Activated naive CD4-positive, alpha-beta T cell treated with anti-CD3 and anti-CD28 coated beads, Interleukin-2, amount 50 U/mL, for 24 hours (primary cell): ENCODE results near the gene PACRG.

Experiments used
- H3K27ac Mint-ChIP-seq: one replicate; pipeline ENCODE4 v1.8.0; 2021; ENCODE audit warnings: mild to moderate bottlenecking, mixed read lengths
- H3K27me3 Mint-ChIP-seq: one replicate; pipeline ENCODE4 v1.8.0; 2021; ENCODE audit warnings: mixed read lengths
- H3K36me3 Mint-ChIP-seq: one replicate; pipeline ENCODE4 v1.8.0; 2021; ENCODE audit warnings: mixed read lengths
- H3K4me1 Mint-ChIP-seq: one replicate; pipeline ENCODE4 v1.8.0; 2021; ENCODE audit warnings: mixed read lengths
- H3K4me3 Mint-ChIP-seq: one replicate; pipeline ENCODE4 v1.8.0; 2021; ENCODE audit warnings: mild to moderate bottlenecking, mixed read lengths
- H3K9me3 Mint-ChIP-seq: one replicate; pipeline ENCODE4 v1.8.0; 2021; ENCODE audit warnings: mixed read lengths

The PACRG gene

DNA sequence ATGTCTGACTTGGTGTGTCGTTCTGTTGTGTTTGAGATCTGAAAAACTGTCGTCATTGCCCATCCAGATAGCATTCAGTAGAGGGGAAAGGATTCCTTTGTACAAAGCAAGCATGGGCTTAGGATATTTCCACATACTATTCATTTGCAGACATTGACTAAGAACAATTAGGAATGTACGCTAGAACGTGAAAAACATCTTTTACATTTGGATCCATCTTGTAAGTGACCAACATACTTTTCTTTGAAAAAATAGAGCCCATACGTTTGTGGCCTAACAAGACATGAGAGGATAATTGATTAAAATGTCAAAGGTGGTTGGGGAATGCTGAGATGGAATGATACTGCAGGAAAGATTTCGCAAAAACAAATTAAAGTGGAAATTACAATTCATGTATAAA is 461.0 kb downstream of the PACRG start:
- Mint-ChIP-seq H3K9me3 (no peaks in the 10 kb centered on the region), H3K27me3 (peaks cover 2% of the 10 kb centered on the region)

DNA sequence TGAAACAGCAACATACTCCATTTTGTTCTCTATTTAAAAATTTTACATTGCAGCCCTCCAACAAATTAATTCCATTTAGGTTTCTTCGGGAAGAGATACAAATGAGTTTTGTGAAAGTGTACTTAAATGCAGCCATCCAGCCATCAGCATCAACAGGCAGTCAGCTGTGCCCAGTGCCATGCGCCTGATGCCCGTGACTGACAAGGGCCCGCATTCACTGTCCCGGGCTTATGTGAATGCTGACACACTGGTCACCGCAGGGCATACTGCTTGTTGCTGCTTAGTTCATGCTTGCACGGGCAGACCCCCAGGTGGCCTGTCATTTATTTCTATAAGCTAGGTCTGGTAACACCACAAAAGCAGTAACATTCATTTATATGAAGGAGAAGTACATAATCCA is 461.8 kb downstream of the PACRG start:
- Mint-ChIP-seq H3K4me3 (no peak overlapping the region), H3K9me3 (no peaks in the 10 kb centered on the region), H3K27me3 (peaks cover 2% of the 10 kb centered on the region), H3K36me3 (no peaks in the 10 kb centered on the region), H3K27ac (no peak overlapping the region), H3K4me1 (no peaks in the 10 kb centered on the region)

More for the DNA sequence above, 461.0 kb downstream of the PACRG start:
- Mint-ChIP-seq H3K27ac (no peak overlapping the region), H3K4me3 (no peak overlapping the region), H3K4me1 (no peaks in the 10 kb centered on the region), H3K36me3 (no peaks in the 10 kb centered on the region)

DNA sequence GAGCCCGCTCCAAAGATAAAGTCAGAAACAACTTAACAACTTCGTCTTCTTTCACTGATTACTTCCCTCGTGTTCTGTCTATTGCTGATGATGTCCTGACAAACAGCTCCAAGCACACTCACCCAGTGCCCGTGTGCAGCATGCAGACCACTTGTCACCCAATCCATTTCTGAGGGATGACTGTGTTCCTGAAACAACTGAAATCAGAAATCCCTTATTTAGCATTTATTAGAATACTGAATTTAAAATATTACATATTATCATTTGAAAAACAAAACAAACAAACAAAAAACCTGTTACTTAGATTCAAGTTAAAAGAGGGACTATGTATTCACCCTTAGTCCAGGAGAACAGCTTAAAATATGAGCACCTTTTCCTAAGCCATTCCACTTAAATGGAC is 463.0 kb downstream of the PACRG start:
- no peak overlapping the region for H3K4me3 Mint-ChIP-seq
- no peak overlapping the region for H3K27ac Mint-ChIP-seq
- H3K4me1 Mint-ChIP-seq: no peaks in the 10 kb centered on the region

DNA sequence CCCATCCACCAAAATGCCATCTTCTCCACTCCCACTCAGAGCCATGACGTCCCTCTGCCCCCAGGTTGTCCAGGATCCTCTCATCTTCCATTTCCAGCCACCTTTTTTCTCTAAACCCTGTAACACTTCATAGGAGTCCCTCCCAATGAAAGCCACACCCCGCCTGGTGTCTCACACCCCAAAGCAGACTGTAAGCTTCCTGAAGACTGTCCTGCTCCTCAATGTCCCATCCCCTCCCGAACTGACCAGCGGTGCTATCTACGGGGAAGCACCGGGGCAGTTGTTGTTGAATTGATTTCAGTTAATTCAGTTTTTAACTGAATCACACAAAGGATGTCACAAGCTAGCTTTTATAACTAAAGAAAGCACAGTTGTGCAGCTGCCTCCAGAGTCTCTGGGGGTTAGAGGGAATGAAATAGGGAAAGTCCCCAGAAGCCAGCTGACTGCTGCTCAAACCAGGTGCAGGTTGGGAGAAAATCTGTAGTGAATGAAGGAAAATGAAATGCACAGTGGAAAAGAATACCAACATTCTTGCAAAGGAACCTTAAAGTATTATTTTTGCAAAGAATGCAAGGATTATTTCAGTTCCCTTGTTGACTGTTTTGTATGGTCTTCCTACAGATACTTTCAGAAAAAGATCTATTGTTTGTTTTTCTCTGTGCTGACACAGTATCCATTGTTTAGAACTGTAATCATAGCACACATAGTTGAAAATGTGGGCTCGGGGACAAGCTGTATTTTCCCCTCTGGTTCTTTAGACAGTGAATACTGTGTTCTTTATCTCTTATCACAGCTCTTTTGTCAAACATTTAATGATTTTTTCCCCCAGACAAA is 464.1 kb downstream of the PACRG start:
- Mint-ChIP-seq H3K36me3 (no peaks in the 10 kb centered on the region), H3K4me1 (no peaks in the 10 kb centered on the region), H3K27ac (no peak overlapping the region), H3K4me3 (no peak overlapping the region), H3K27me3 (peaks cover 2% of the 10 kb centered on the region), H3K9me3 (no peaks in the 10 kb centered on the region)

More for the DNA sequence above, 463.0 kb downstream of the PACRG start:
- peaks cover 2% of the 10 kb centered on the region for H3K27me3 Mint-ChIP-seq
- H3K9me3 Mint-ChIP-seq: no peaks in the 10 kb centered on the region
- no peaks in the 10 kb centered on the region for H3K36me3 Mint-ChIP-seq

DNA sequence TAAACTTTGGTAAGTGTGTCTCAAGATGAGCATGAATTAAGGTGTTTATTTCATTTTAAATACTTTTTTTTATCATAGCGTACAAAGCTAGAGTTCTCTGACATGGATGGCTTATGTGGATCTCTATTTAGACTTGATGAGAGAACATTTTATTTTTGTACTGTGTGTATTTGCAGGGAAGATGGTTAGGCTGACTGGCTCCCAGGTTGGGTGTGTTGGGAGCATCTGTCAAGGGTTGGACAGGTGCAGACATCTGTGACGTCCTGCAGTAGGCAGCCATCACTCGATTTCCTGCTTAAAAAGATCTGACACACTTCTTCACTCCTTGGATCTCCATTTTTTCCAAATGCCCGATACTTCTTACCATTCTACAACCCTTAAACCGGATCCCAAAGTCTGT is 464.8 kb downstream of the PACRG start:
- Mint-ChIP-seq H3K27ac (no peak overlapping the region), H3K9me3 (no peaks in the 10 kb centered on the region), H3K36me3 (no peaks in the 10 kb centered on the region)

DNA sequence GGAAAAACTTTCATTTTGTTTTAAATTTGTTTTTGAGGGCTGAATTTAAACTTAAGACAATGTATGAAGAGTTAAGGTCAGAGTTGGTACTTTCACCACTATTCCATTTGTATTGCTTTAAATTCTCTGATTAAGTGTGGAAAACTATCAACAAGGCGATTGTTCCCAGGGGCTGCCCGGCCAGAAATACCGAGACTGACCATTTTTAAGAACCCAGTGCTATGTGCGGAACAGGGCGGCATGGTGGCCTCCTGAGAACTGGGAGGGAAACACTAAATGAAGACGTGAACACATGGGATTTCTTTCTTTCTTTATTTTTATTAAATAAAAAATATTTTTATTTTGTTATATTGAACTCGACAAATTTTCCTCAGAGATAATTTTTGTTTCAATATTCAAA is 465.6 kb downstream of the PACRG start:
- Mint-ChIP-seq H3K4me3 (no peak overlapping the region), H3K27ac (no peak overlapping the region), H3K27me3 (peaks cover 2% of the 10 kb centered on the region), H3K36me3 (no peaks in the 10 kb centered on the region), H3K9me3 (no peaks in the 10 kb centered on the region), H3K4me1 (no peaks in the 10 kb centered on the region)

More for the DNA sequence above, 464.8 kb downstream of the PACRG start:
- H3K4me1 Mint-ChIP-seq: no peaks in the 10 kb centered on the region
- H3K27me3 Mint-ChIP-seq: peaks cover 2% of the 10 kb centered on the region
- no peak overlapping the region for H3K4me3 Mint-ChIP-seq

DNA sequence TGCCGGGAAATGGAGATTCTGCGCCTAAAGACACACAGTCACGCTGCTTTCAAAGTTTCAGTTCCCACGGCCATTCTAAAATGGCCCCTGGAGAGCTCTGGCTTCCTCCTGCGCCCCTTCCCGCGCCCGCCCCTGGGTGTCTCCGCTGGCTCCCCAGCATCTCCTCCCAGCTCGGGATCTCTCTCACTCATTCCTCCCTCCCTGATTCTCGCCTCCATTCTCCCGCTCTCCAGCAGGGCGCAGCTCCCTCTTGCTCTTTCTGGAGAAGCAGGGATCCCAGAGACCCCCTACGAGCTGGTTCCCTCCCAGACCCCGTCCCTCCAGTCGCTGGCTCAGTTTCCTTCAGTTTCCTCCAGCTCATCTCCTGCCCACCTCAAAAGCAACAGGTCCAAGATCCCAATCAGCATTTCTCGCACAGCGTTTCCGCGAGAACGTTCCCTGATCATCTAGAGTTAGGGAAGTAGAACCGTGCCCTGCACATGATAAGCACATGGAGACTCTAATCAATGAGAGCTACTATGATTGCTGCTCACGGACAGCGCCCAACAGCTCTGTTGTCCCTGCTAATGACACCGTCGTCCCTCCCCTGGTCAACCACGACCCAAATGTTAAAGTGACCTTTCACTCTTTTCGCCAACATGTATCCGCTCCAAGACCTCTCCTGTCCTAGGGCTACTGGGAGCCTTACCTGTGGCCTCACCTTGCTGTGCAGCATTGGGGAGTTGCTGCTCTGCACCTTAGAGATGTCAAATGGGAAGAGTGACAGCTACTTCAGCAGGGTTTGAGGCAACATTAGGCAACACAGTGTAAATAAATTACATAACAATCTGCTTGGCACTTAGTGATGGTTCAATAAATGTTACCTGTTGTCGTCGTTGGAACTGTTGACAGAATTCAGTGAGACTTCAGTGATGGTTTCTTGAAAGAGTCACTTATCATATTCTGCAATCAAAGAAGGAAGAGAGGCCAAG is 468.2 kb downstream of the PACRG start:
- no peaks in the 10 kb centered on the region for H3K9me3 Mint-ChIP-seq
- no peak overlapping the region for H3K27ac Mint-ChIP-seq

DNA sequence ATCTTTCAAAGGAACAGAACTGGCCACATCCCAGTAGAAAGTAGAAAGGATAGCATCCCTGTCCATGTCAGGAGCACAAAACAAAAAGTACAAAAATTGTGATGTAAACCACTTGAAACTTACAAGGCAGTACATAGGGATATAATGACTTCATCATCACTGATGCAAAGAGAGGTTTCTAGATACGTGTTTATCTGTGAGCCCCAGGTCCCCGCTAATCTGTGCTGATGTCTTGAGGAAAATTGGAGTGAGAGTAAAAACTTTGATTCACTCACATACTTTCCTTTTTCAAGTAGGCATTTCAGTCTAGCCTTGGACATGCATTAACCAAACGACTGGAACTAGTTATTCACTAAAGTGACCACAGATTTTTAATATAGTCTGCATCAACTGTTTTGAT is 470.1 kb downstream of the PACRG start:
- no peak overlapping the region for H3K4me3 Mint-ChIP-seq
- no peaks in the 10 kb centered on the region for H3K4me1 Mint-ChIP-seq
- H3K36me3 Mint-ChIP-seq: no peaks in the 10 kb centered on the region
- no peaks in the 10 kb centered on the region for H3K9me3 Mint-ChIP-seq
- H3K27ac Mint-ChIP-seq: no peak overlapping the region
- H3K27me3 Mint-ChIP-seq: peaks cover 4% of the 10 kb centered on the region

More for the DNA sequence above, 468.2 kb downstream of the PACRG start:
- no peaks in the 10 kb centered on the region for H3K36me3 Mint-ChIP-seq
- peaks cover 2% of the 10 kb centered on the region for H3K27me3 Mint-ChIP-seq
- no peaks in the 10 kb centered on the region for H3K4me1 Mint-ChIP-seq
- no peak overlapping the region for H3K4me3 Mint-ChIP-seq

DNA sequence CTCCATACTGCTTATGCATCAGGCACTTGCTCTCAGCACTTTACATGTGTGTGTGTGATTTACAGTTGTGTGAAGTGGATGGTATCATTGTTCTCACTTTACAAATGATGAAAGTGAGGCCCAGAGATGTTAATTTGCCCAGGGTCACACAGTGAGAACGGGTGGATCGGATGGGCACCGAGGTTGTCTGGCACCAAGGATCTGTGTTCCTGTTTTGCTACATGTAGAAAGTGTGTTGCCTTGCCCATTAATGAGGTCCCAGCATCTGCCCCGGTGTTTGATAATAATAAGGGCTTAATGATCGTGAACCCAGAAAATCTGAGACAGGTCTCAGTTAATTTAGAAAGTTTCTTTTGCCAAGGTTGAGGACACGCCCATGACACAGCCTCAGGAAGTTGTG is 470.6 kb downstream of the PACRG start:
- H3K4me3 Mint-ChIP-seq: no peak overlapping the region
- H3K36me3 Mint-ChIP-seq: no peaks in the 10 kb centered on the region
- H3K27ac Mint-ChIP-seq: no peak overlapping the region
- H3K27me3 Mint-ChIP-seq: peaks cover 4% of the 10 kb centered on the region
- no peaks in the 10 kb centered on the region for H3K9me3 Mint-ChIP-seq
- no peaks in the 10 kb centered on the region for H3K4me1 Mint-ChIP-seq

DNA sequence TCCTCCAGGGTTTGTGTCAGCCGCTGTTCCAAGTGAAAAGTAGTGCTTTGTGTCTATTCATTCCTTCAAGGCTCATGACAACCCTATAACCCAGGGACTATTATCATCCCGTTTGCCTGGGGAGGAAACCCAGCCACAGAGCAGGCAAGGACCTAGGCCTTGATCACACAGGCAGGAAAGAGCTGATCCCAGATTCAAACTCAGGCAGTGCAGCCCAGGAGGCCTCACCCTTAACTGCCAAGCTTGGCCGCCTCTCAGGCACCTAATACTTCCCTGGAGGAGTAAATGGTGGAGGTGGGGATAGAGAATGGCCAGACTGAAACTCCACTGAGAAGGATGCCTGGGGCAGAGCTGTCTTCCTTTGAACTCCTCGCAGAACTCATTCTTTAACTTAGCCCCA is 471.6 kb downstream of the PACRG start:
- Mint-ChIP-seq H3K27ac (no peak overlapping the region), H3K9me3 (no peaks in the 10 kb centered on the region), H3K4me1 (no peaks in the 10 kb centered on the region), H3K36me3 (no peaks in the 10 kb centered on the region), H3K27me3 (peaks cover 6% of the 10 kb centered on the region), H3K4me3 (no peak overlapping the region)

DNA sequence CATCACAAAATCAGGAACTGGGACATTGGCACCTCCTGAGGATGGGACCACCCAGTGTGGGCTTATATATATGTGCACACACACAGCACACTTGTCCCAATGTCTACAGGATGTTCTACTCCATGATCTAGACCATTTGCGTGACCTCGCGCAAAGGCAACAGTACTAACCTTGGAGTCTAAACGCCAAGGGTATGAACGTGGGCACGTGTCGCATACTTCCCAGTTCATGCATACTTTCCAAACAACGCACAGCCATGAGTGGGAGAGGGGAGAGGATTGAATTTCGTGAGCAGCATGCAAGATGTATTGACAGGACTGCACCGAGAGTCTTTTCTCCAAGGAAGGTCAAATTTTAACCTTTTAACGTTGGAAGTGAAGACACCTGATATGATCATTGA is 472.5 kb downstream of the PACRG start:
- Mint-ChIP-seq H3K9me3 (no peaks in the 10 kb centered on the region), H3K4me1 (no peaks in the 10 kb centered on the region), H3K27ac (no peak overlapping the region), H3K4me3 (no peak overlapping the region), H3K27me3 (peaks cover 10% of the 10 kb centered on the region), H3K36me3 (no peaks in the 10 kb centered on the region)

DNA sequence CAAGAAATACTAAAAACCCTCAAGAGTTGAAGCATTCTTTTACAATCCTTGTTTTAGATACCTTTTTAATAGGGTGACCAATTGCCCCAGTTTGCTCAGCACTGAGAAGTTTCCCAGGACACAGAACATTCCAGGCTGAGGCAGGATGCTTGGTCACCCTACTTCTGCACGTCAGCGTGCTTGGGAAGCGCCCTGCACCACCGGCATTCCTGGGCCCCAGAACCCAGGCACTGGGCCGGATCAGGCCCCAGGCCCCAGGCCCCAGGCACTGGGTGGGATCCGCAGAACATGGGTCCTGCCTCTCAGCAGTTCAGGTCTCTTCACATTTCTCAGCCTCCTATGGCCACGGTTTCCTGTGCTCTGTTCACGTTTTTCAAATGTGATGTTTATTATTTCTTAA is 472.9 kb downstream of the PACRG start:
- no peaks in the 10 kb centered on the region for H3K36me3 Mint-ChIP-seq

DNA sequence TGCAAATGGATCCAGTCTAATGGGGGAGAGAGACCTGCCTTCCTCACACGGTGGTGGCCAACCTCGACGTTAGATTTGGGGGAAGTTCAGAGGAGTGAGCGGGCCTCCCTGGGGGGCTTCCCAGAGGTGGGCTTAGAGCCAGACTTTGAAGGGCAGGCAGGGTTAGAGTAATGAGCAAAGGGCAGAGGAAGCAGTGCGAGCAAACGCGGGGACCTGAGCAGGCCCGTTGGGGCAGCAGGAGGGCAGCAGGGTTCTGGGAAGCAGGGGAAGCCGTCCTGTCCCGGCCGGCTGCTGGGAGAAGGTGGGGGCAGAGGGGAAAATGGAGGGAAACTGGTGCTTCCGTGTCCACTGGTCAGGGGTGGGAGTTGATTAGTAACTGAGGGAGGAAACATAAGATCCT is 474.1 kb downstream of the PACRG start:
- no peak overlapping the region for H3K4me3 Mint-ChIP-seq
- H3K27ac Mint-ChIP-seq: no peak overlapping the region
- H3K9me3 Mint-ChIP-seq: peaks cover 5% of the 10 kb centered on the region
- H3K27me3 Mint-ChIP-seq: peaks cover 13% of the 10 kb centered on the region
- H3K4me1 Mint-ChIP-seq: no peaks in the 10 kb centered on the region
- H3K36me3 Mint-ChIP-seq: no peaks in the 10 kb centered on the region

More for the DNA sequence above, 472.9 kb downstream of the PACRG start:
- Mint-ChIP-seq H3K4me1 (no peaks in the 10 kb centered on the region), H3K4me3 (no peak overlapping the region), H3K27me3 (peaks cover 12% of the 10 kb centered on the region), H3K9me3 (no peaks in the 10 kb centered on the region), H3K27ac (no peak overlapping the region)

DNA sequence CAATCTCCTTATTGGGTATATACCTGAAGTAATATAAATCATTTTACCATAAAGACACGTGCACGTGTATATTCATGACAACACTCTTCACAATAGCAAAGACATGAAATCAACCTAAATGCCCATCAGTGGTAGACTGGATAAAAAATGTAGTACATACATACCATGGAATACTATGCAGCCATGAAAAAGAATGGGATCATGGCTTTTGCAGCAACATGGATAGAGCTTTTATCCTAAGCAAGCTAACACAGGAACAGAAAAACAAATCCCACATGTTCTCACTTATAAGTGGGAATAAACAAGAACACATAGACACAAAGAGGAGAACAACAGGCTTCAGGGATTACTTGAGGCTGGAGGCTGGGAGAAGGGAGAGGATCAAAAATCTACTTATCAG is 478.4 kb downstream of the PACRG start:
- Mint-ChIP-seq H3K4me1 (no peaks in the 10 kb centered on the region), H3K9me3 (peaks cover 5% of the 10 kb centered on the region), H3K27me3 (peaks cover 13% of the 10 kb centered on the region), H3K4me3 (no peak overlapping the region), H3K36me3 (no peaks in the 10 kb centered on the region), H3K27ac (no peak overlapping the region)

DNA sequence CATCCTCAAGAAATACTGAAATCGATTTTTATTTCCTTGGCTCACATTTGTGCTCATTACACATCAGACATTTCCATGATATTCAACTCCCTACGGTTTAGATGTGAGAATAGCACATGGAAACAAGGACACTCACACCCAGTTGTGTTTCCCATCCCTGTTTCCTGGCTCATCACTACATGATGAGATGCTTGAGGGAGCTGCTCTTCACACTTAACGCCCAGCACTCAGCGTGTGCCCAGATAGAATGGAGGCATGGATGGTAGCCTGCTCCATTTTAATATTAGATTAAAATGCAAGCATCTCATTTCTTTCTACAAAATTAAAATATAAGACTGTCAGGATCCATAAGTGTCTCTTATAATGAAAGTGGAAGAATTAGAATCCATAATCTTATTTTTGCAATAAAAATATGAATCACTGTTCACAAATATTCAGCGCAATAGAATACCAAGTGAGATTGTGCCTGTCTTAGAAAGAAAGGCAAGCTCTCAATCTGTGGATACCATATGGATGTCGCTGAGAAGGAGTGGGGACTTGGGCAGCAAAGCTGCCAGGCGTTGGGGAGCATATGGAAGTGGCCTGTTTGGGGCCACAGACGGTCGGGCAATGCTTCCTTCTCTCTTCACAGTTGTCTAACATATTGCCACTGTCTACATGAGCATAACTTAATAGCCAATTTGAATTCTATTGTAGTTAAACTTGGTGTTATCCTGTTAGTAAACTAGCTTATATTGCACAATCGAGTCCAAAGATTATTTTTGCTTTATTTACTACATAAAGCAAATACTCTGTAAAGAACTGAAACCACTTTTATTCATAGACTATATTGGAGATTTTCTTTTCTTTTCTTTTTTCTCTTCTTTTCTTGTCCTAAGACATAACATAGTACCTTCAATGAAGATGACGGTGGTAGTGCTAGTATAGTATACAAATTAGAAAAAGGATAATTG is 479.9 kb downstream of the PACRG start:
- Mint-ChIP-seq H3K4me1 (no peaks in the 10 kb centered on the region), H3K27me3 (peaks cover 10% of the 10 kb centered on the region), H3K36me3 (no peaks in the 10 kb centered on the region), H3K27ac (no peak overlapping the region), H3K9me3 (peaks cover 14% of the 10 kb centered on the region), H3K4me3 (no peak overlapping the region)
